ENCODE results near the gene KLHL40.

The KLHL40 gene

DNA sequence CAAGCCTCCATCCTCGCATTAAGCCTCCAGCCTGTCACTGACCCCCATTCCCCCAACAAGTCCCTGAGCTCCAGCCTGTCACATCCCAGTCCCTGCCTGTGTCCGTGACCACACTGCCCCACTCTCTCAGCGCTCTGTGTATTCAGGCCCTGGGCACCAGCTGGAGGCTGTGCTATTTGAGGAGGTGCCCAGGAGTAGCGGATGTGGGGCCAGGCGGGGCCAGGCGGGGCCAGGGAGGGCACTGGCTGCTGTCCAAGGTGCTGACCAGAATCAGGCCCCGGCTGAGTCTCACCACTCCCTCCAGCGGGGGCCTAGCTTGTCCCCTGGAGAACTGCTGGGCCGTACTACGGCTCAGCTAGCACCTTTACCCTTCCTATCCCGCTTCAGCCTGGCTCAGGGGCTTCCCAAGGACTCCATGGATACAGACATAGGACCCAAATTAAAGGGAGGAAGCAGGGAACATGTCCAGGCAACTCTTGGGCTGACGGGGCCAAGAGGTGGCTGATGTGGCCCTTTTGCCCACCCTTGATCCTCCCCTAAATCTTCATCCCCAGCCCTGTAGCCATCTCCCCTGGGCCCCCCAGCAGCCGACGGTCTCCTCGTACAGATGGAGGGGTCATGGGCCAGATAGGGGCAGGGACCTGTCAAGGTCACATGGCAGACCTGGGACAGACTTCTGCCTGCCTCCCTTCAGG, 16.2 kb downstream of the KLHL40 start:
- in situ Hi-C loops (cut with HindIII; ENCODE audit: low sequenced_read_pairs): no loop called here

DNA sequence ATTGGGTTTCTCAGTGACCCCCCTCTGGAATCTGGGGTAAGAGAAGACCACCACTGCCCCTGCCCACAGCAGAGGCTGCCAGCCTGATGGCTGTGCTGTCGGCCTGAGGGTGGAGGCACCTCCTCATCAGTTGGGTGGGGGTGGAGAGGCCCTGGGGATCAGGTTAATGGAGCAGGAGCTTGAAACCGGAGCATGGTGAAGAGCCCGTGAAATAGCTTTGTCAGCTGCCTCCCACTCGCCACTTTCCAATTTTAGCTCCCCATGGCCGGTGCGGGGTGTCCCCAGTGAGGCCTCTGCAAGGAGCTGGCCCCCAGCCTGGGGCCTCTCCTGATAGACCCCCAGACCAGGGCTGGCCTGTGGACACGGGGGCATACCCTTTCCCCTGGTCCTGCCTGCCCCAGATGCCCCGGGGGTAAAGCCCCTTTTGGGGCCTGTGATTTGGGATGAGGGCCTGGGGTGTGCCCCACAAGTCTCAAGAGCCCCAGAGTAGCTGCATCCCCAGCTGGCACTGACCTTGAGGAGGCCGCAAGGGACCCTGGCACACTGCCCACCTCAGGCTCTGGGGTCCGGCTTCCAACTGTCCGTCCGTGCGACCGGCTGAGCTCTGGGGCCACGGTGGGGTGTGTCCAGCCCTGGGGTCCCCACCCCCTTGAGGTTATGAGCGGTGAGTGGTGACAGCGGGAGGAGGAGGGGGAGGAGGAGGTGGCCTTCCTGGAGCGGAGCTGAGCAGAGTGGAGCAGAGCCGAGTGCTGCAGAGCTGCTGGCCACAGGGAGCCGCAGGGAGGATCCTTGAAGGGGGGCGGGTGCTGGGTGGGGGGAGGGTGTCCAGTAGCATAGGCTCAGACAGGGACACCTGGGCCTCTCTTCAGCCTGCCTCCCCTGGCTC, 17.0 kb downstream of the KLHL40 start, which contains the start of gene HHATL:
HHATL (minus strand) TSS at position 733 of the 886 bp plus-strand sequence. CDS start 1,972 bp downstream, outside the sequence.
- in situ Hi-C loops (cut with HindIII; ENCODE audit: low sequenced_read_pairs): no loop called here

DNA sequence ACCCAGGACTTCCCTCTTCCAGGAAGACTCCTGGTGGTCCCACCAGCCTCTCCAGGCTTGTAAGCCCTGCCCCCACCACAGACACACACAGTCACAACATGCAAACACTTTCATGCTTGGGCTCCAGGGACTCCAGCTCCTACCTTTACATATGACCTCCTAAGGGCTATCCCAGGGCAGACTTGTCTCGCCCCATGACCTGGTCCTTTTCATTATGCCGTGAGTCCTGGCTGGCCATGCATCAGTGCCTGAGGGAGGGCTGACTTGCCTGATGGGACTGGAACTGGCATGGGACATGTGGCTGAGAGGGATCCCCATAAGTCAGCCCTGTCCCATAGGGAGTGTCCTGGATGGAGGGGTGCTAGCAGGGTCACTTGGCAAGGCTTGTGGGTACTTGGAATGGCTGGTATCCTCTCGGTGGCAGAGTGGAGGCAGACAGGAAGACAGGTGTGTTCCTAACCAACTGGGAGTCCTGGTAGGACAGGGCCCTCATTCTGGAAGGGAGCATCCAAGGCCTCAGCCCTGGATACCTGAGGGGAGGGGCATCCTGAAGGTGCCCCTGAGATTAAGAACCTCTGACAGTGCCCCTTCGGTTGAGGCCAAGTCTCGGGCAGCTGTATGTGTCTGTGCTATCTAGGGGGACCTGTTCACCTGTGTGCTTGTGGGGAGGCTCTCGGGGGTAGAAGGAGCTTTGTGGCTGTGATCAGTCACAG, 17.8 kb downstream of the KLHL40 start:
- in situ Hi-C loops (cut with HindIII; ENCODE audit: low sequenced_read_pairs): no loop called here

DNA sequence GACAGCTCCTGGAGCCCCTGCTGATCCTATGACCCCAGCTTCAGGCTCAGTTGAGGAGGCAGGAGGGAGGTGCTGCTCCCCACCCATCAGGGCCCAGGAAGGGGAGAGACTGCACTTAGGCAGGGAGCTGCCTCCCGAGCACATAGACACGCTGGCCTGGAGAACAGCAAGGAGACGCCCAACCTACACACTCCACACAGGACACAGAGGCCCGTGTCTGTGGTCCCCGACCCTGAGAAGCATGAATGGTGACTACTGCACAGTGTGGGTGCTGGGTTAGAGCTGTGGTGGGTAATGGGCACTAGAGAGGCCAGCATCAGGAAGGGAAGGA, 18.3 kb downstream of the KLHL40 start:
- in situ Hi-C loops (cut with HindIII; ENCODE audit: low sequenced_read_pairs): no loop called here

DNA sequence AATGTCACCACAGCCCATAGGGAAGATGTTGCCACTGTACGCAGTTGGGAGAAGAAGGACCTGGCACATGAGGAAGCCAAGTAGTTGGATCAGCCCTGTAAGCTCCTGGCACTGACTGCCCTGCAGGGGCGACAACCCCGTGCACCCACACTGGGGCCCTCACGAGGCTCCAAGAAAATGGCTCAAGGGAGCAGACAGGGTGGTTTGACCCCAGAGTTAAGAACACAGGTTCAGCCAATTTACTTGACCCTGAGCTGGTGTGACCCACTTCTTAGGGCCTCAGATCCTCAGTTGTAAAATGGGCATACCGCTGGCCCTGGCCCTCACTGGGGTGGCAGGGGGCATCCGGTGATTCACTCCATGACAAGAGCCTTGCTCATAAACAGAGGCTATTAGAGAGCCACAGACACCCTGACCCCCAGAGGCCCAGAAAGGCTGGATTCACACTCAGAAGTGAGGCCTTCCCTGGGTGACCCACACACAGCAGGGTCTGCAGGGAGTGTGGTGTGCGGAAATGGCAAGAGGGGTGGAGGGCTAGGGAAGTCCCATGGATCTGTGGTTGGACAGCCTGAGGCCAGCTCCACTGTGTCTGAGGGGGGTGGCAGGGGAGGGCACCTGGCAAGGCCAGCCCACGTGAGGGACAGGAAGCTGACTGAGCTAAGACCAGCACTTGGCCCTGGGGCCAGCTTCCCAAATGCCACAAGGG, 19.0 kb downstream of the KLHL40 start:
- in situ Hi-C loops (cut with HindIII; ENCODE audit: low sequenced_read_pairs): no loop called here

DNA sequence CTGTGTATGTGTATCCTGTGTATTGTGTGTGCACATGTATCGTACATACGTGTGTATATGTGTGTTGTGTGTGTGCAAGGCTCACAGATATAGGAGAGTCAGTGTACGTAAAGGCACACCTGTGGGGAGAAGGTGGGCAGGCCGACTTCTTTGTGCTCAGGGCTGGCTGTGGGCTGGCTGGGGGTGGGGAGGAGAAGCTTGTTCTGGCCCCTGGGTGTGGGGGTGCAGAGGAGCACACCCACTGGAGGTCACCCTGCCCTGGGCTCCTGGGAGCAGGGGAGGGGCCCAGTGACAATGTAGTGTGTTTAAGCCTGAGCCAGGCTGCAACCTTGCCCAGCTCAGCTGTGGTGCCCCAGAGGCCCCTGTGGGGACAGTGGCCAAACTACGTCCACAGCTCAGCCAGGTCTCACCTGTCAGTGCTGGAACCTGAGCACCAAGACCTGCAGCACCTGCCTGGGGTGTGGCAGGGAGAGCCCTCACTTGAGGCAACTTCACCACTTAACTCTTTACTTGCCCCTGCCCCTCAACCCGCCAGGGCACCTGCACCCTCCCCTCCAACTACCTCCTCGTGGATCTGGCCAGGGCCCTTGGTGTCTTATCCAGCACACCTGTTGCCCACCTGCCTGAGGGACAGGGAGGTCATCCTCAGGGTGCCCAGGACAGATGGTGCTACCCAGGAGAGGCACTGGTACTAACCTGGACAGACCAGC, 19.9 kb downstream of the KLHL40 start:
- in situ Hi-C loops (cut with HindIII; ENCODE audit: low sequenced_read_pairs): no loop called here

DNA sequence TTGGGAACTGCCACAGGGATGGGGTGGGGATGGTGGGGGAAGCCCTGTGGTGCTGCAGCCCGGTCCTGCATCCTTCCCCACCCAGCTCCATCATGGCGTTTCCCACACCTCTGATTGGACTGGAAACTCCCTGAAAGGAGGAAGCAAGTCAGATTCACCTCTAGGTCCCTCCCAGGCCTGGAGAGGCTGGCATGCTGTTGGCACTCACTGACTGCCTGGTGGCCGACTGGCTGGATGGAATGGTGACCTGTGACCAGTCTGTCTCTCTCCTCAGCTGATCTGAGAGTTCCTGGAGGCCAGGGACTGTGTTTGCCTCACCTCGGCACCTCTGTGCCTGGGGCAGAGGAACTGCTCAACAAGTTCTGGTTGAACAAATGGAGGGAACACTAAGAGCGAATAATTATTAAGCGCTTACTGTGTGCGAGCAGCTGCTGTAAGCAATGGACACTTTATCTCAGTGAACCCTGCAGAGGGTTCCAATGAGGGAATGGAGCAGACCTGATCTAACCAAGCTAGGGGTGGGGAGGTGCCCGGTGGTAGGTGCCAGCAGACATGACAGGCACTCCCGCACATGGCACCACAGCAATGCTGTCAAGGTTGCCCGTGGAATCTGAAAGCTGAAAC, 20.7 kb downstream of the KLHL40 start:
- in situ Hi-C loops (cut with HindIII; ENCODE audit: low sequenced_read_pairs): no loop called here

DNA sequence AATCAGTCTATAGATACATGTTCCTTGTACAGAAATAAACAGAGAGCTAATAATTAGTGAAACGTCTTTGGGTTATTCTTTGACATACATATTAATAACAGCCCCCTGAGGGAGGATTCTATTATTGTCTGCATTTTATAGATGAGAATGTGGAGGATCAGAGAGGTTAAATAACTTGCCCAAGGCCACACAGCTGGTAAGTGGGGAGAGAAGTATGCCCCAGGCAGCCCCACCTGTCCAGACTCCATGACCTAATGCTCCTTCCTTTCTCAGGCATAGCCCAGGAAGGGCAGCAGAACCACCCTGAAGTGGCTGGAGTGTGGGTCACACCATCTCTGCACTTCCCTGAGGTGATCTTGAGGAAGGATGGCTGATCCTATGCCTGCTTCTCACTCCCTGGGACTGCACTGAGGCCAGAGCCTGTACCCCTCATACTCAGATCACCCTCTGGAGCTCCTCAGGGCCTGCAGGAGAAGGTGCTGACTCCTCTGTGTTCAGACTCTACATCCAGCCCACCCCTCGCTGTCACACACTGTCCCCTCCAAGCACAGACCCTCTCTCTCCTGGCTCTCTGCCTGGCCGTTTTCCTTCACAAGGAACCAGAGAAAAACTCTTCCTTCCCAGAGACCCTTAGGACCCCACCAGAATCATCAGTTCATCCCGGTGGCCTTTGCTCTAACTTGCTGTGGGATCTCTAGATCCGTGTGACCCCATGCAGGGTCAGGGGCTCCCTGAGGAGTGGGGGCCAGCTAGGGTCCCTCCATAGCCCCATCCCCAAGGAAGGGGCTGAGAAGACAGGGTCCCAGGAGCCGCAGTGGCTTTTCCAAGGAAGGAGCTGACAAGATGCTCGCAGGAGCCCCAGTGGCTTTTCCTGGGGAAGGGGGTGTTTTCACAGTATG, 21.6 kb downstream of the KLHL40 start:
- in situ Hi-C loops (cut with HindIII; ENCODE audit: low sequenced_read_pairs): no loop called here

DNA sequence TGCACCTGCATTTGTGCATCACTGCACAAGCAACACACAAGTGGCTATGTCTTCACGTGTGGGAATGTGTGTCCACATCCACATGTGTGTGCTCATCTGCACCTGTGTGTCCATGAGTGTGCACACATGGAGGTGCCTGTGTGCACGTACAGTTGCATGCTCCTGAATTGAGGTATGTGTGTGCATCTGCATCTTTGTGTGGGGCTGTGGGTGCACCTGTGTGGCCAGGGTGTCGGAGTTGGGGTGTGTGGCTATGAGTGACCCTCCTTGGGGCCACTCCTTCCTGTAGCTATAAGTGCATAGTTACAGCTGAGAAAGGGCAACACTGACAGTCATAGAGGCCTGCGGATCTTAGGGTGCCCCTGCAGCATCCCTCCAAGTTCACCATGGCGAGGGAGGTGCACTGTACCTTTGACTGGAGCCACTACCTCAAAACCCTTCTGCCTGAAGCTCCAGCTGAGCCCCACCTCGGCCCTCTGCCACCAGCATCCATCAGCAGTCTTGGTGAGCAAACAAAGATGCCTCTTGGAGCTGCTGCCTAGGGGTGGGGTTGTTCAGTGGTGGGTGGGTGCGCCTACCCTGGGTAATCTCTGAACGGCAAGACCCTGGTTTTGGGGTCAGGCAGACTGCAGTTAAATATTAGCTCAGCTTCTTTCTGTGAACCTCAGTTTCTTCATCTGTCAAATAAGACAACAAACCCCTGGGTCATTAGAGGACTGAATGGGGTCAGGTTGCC, 22.5 kb downstream of the KLHL40 start:
- in situ Hi-C loops (cut with HindIII; ENCODE audit: low sequenced_read_pairs): no loop called here

DNA sequence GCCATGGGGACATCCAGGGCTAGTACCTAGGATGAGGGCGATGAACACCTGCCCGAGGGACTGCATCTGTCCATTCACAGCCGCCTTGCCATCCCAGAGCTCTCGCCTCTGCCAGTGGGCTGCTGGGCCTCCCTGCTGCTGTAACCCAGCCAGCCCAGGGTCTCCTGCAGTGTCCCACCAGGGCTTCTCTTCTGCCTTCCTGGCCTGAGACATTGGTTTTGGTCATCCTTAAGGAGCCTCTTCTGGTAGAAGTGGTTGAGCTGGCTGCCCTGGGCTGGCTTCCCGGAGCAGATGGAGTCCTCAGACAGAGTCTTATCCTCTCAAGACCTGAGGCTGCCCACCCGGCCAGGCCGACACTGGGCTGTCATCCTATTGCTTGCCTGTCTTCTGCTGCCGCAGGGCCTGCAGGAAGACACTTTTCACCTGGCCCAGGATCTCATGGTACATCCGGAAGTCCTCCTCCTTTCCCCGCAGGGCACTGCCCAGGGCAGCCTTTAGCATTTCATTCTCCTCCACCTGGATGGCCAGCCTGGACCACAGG, 23.3 kb downstream of the KLHL40 start:
- in situ Hi-C loops (cut with HindIII; ENCODE audit: low sequenced_read_pairs): no loop called here

DNA sequence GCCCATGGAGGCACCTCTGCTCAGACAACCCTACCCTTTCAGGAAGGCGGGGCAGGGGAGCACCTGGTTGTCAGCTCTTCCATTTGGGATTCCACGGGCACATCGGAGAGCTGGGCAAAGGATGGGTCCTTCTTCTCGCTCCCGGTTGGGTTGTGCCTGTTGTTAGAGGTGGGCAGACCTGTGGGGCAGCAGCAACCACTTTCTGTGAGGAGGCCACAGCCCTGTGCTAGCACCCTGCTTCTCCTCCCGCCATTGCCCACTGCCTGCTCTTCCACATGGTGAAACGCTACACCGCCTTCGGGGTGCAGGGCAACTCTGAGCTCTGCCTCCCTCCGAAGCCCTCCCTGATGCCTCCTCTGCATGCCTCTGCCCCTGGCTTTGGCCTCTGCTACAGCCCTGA, 24.3 kb downstream of the KLHL40 start:
- in situ Hi-C loops (cut with HindIII; ENCODE audit: low sequenced_read_pairs): loop anchor here (5.0 kb wide), 2 partner anchors 47 to 48 kb away; no protein-coding TSS in a partner anchor

DNA sequence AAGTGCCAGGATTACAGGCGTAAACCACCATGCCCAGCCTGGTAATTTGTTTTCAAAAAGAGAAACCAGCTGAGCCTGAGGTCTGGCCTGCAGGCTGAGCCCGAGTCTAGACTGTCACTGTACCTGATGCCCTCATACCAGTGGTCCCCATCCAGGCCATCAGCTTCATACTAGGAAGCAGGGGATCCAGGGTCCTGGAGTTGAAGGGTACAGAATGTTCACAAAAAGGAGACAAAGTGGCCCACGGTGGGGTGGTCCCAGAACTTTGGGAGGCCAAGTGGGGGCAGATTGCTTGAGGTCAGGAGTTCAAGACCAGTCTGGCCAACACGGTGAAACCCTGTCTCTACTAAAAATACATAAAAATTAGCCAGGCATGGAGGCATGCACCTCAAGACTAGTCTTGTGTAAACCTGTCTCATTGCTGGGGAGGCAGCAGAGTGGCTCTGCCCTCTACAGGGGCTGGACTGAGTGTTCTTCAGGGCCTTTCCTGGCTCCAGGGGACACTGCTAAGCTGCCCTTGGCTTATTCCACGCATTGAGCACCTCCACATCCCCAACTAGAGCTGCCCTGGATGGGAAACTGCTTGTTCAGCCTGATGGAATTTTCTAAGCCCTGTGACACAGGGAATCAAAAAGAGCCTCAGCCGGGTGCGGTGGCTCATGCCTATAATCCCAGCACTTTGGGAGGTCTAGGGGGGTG, 25.1 kb downstream of the KLHL40 start:
- in situ Hi-C loops (cut with HindIII; ENCODE audit: low sequenced_read_pairs): loop anchor here (5.0 kb wide), 2 partner anchors 47 to 48 kb away; no protein-coding TSS in a partner anchor

DNA sequence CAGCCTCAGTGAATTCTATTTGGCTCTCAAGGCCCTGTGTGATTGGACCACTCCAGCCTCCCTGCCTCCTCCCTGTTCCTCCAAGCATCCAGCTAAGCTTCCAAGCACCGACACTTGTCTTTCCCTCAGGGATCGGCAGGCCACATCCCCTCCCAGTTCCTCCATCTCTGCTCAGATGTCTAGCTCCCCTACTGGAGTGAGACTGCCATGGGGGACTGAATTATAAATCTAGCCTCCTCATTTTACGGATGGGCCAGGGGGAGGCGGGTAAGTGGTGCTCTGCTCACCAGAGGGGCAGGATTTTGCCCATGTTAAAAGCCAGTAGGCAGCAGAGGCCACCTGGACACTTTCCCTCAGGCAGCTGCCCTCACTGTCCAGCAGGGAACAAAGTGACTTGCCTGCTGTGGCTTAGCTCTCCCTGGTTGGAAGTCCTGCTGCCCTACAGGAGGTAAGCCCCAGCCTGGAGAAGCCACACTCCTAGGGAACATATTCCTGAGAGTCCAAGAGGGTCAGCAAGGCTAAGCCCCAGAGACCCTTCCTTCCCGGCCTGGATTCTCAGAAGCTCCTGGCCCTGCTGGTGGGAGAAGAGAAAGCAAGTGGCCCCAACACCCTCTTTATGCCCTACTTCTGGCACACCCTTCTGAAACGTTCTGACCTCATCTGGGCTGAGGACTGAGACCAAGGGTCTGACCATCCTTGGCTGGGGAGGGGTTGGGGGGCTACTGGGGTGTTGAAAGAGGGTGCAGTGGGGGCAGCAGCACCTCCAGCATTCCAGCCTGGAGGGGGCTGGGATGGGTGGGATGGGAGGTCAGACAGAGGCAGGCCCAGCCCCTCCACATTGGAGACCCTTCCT, 26.4 kb downstream of the KLHL40 start:
- in situ Hi-C loops (cut with HindIII; ENCODE audit: low sequenced_read_pairs): loop anchor here (5.0 kb wide), 2 partner anchors 46 to 49 kb away; no protein-coding TSS in a partner anchor

DNA sequence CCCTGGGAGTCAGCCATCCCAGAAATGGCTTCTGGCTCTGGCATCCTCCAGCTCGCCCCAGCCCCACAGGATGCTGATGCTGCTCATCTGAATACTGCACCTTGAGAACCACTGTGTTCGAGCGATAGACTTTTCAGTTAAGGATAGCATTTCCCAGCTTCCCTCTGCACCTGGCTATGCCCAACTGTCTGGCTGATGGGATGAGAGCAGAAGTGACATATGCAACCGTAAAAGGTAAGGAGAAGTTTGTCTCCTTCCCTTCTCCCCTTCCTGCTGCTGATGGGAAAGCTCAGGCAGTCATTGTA, 27.0 kb downstream of the KLHL40 start:
- in situ Hi-C loops (cut with HindIII; ENCODE audit: low sequenced_read_pairs): loop anchor here (5.0 kb wide), 2 partner anchors 45 to 50 kb away; no protein-coding TSS in a partner anchor

DNA sequence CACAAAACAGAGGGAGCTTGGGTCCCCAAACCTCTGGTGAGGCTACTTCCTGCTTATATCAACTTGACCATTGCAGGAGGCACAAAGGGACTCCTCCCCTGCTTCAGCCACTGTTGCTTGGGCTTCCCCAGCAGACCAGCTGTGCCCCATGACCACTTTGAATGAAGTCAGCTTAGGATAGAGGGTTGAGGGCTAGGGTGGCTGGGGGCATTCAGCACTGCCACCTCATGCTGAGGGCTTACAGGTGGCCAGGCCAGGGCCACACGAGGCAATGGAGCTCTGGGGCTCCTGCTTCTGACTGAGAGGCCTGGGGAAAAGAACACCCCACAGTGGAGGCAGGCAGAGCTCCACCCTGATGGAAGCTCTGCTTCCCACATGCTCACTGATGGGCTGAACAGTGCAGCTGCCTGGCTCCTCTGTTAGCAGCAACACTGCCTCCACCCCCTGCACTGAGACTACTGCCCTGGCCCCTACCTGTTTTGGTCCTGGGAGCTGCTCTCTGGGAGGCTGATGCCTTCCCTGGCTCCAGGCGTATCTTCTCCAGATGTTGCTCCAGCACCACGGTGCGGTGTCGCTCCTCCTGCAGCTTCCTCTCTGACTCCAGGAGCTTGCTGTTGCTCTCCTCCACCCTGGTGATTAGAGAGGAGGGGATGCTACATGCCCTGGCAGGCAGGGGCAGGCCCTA, 27.5 kb downstream of the KLHL40 start:
- in situ Hi-C loops (cut with HindIII; ENCODE audit: low sequenced_read_pairs): loop anchor here (5.0 kb wide), 2 partner anchors 44 to 51 kb away; no protein-coding TSS in a partner anchor

DNA sequence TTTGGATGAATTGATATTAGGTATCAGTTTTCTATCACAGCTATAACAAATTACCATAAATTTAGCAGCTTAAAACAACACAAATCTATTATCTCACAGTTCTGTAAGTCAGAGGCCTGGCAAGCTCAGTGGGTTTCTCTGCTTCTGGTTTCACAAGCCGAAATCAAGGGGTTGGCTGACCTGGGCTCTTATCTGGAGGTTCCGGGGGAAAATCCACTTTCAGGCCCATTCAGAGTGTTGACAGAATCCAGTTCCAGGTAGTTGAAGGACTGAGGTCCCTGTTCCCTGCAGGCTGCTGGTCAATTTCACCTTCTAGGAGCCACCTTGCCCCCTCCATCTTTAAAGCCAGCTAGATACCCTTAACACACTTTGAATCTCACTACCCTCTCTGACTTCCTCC, 28.4 kb downstream of the KLHL40 start:
- in situ Hi-C loops (cut with HindIII; ENCODE audit: low sequenced_read_pairs): loop anchor here (5.0 kb wide), 2 partner anchors 44 to 51 kb away; no protein-coding TSS in a partner anchor

Data from endothelial cell of hepatic sinusoid (primary cell).